ENCODE measurements around the gene TCAF1.
"Not testable (repeated sequence)": the region's sequence is repeated elsewhere in the genome, so short reads cannot be mapped to it uniquely, and the experiment has no call there.

Gene TCAF1

GRCh38 chr7:143821392-143822277, 80.3 kb downstream of the TCAF1 start:
- H4K20me1 ChIP-seq (ENCODE audit: insufficient read depth, low read length, poor library complexity, severe bottlenecking); H3K9me3 ChIP-seq (ENCODE audit: insufficient read depth, low read depth, low read length); H3F3A ChIP-seq (ENCODE audit: low read depth); H3K9ac ChIP-seq (ENCODE audit: low read depth, low read length, poor library complexity, severe bottlenecking); H3K79me2 ChIP-seq (ENCODE audit: insufficient read depth, low read length); H3K27me3 ChIP-seq (ENCODE audit: insufficient read depth, low read length, poor library complexity, severe bottlenecking); H3K9me2 ChIP-seq (replicated peaks; ENCODE audit: low read depth, low read length); H3K36me3 ChIP-seq (ENCODE audit: insufficient read depth, low read length); H3K4me3 ChIP-seq (ENCODE audit: low read length, poor library complexity, severe bottlenecking); H3K4me1 ChIP-seq (ENCODE audit: insufficient read depth, low read length, poor library complexity, severe bottlenecking); H3K4me2 ChIP-seq (ENCODE audit: low read depth, low read length, poor library complexity, severe bottlenecking); H2AFZ ChIP-seq (ENCODE audit: low read length): not testable (repeated sequence)

- H3K4me2 ChIP-seq (ENCODE audit: low read depth, low read length, poor library complexity, severe bottlenecking), result not testable (repeated sequence)
Measured at GRCh38 chr7:143817873-143818272, 84.1 kb downstream of the TCAF1 start.

GRCh38 chr7:143816471-143817133, 85.4 kb downstream of the TCAF1 start:
- H3K4me3 ChIP-seq (ENCODE audit: low read length, poor library complexity, severe bottlenecking); H3K9ac ChIP-seq (ENCODE audit: low read depth, low read length, poor library complexity, severe bottlenecking); H3K4me2 ChIP-seq (ENCODE audit: low read depth, low read length, poor library complexity, severe bottlenecking); H3K27me3 ChIP-seq (ENCODE audit: insufficient read depth, low read length, poor library complexity, severe bottlenecking); H3K9me2 ChIP-seq (replicated peaks; ENCODE audit: low read depth, low read length); H3F3A ChIP-seq (ENCODE audit: low read depth); H3K79me2 ChIP-seq (ENCODE audit: insufficient read depth, low read length); H3K4me1 ChIP-seq (ENCODE audit: insufficient read depth, low read length, poor library complexity, severe bottlenecking); H4K20me1 ChIP-seq (ENCODE audit: insufficient read depth, low read length, poor library complexity, severe bottlenecking); H3K9me3 ChIP-seq (ENCODE audit: insufficient read depth, low read depth, low read length); H3K36me3 ChIP-seq (ENCODE audit: insufficient read depth, low read length); H2AFZ ChIP-seq (ENCODE audit: low read length): not testable (repeated sequence)

More at GRCh38 chr7:143817873-143818272, 84.1 kb downstream of the TCAF1 start:
- H3K9me3 ChIP-seq (ENCODE audit: insufficient read depth, low read depth, low read length); H3K4me1 ChIP-seq (ENCODE audit: insufficient read depth, low read length, poor library complexity, severe bottlenecking); H3K9me2 ChIP-seq (replicated peaks; ENCODE audit: low read depth, low read length); H3K9ac ChIP-seq (ENCODE audit: low read depth, low read length, poor library complexity, severe bottlenecking); H2AFZ ChIP-seq (ENCODE audit: low read length); H3K4me3 ChIP-seq (ENCODE audit: low read length, poor library complexity, severe bottlenecking); H3K79me2 ChIP-seq (ENCODE audit: insufficient read depth, low read length); H4K20me1 ChIP-seq (ENCODE audit: insufficient read depth, low read length, poor library complexity, severe bottlenecking); H3F3A ChIP-seq (ENCODE audit: low read depth); H3K36me3 ChIP-seq (ENCODE audit: insufficient read depth, low read length); H3K27me3 ChIP-seq (ENCODE audit: insufficient read depth, low read length, poor library complexity, severe bottlenecking): not testable (repeated sequence)

GRCh38 chr7:143810639-143811038, 91.3 kb downstream of the TCAF1 start:
- H3K4me1 ChIP-seq (ENCODE audit: insufficient read depth, low read length, poor library complexity, severe bottlenecking); H4K20me1 ChIP-seq (ENCODE audit: insufficient read depth, low read length, poor library complexity, severe bottlenecking); H3K9me3 ChIP-seq (ENCODE audit: insufficient read depth, low read depth, low read length); H3K79me2 ChIP-seq (ENCODE audit: insufficient read depth, low read length); H2AFZ ChIP-seq (ENCODE audit: low read length); H3K36me3 ChIP-seq (ENCODE audit: insufficient read depth, low read length); H3K4me2 ChIP-seq (ENCODE audit: low read depth, low read length, poor library complexity, severe bottlenecking); H3K9me2 ChIP-seq (replicated peaks; ENCODE audit: low read depth, low read length); H3K27me3 ChIP-seq (ENCODE audit: insufficient read depth, low read length, poor library complexity, severe bottlenecking); H3K4me3 ChIP-seq (ENCODE audit: low read length, poor library complexity, severe bottlenecking); H3F3A ChIP-seq (ENCODE audit: low read depth); H3K9ac ChIP-seq (ENCODE audit: low read depth, low read length, poor library complexity, severe bottlenecking): not testable (repeated sequence)

GRCh38 chr7:143806664-143807071, 95.3 kb downstream of the TCAF1 start:
- not testable (repeated sequence) for H3F3A ChIP-seq (ENCODE audit: low read depth); H3K9me2 ChIP-seq (replicated peaks; ENCODE audit: low read depth, low read length); H3K36me3 ChIP-seq (ENCODE audit: insufficient read depth, low read length); H3K4me3 ChIP-seq (ENCODE audit: low read length, poor library complexity, severe bottlenecking); H3K9me3 ChIP-seq (ENCODE audit: insufficient read depth, low read depth, low read length); H3K9ac ChIP-seq (ENCODE audit: low read depth, low read length, poor library complexity, severe bottlenecking); H2AFZ ChIP-seq (ENCODE audit: low read length); H3K27me3 ChIP-seq (ENCODE audit: insufficient read depth, low read length, poor library complexity, severe bottlenecking); H3K79me2 ChIP-seq (ENCODE audit: insufficient read depth, low read length); H3K4me2 ChIP-seq (ENCODE audit: low read depth, low read length, poor library complexity, severe bottlenecking); H3K4me1 ChIP-seq (ENCODE audit: insufficient read depth, low read length, poor library complexity, severe bottlenecking); H4K20me1 ChIP-seq (ENCODE audit: insufficient read depth, low read length, poor library complexity, severe bottlenecking)

Measured in Loucy (cell line).